Right lobe of liver (tissue), 4 donors: ENCODE measurements around the gene CCDC33.

ENCODE experiments used
- CTCF ChIP-seq, 4 donors: fragments of 200-600 bp in 3 of 4; fragments of 450-650 bp in 1 of 4; IDR thresholded peaks; one replicate each; pipeline versions ENCODE4 v1.5.1 to v1.8.0; 2016 to 2022; ENCODE audit warnings: antibody characterized with exemption in 4 of 4, mild to moderate bottlenecking in 2 of 4
- POLR2A ChIP-seq: fragments of 450-650 bp; IDR thresholded peaks from one replicate; pipeline ENCODE4 v1.6.1; 2017; ENCODE audit warnings: antibody characterized with exemption, mild to moderate bottlenecking
- donor health status: DM: no; HTN: no; CAD: no.
- donor health status: DM: no; HTN: no; CAD: no.
- donor health status: DM: no; HTN: yes; CAD: no.

GRCh38 chr15:74261041-74261440 is 24.9 kb downstream of the CCDC33 start:
- TF ChIP-seq CTCF (IDR thresholded peaks at IDR 0.05) (no peak), POLR2A (no peak)
